Cardiac muscle cell (in vitro differentiated cells and primary cell): ENCODE results near the gene ZNF608. TPM values are rescaled to one million over a fixed set of nuclear protein-coding genes. Genes with fewer than 3 reads are reported as not detected.

Experiments used
- DNase-seq, 2 donors: peaks; one replicate each; pipeline versions ENCODE4 v3.0.0 to v3.0.0-alpha.2; 2010 to 2017; ENCODE audit warnings: low read depth in 1 of 2, low spot score in 1 of 2
- H3K27ac ChIP-seq: fragments of 200-600 bp; sonication (generic); 2 replicates; pipeline ENCODE4 v1.5.1; 2016
- H3K27me3 ChIP-seq: fragments of 200-600 bp; sonication (generic); 2 replicates; pipeline ENCODE4 v1.6.0; 2016; ENCODE audit warnings: control low read depth
- H3K36me3 ChIP-seq: fragments of 200-600 bp; sonication (generic); 2 replicates; pipeline ENCODE4 v1.5.1; 2016; ENCODE audit warnings: control low read depth
- H3K4me1 ChIP-seq: fragments of 200-600 bp; sonication (generic); 2 replicates; pipeline ENCODE4 v1.8.1; 2017; ENCODE audit warnings: low read depth, mild to moderate bottlenecking, mixed run types
- H3K4me3 ChIP-seq: fragments of 200-600 bp; sonication (generic); 2 replicates; pipeline ENCODE4 v1.5.1; 2016; ENCODE audit warnings: mild to moderate bottlenecking
- H3K9me3 ChIP-seq: fragments of 200-600 bp; sonication (generic); 2 replicates; pipeline ENCODE4 v1.5.1; 2017; ENCODE audit warnings: low read depth, mild to moderate bottlenecking, control low read depth
- CTCF ChIP-seq: IDR thresholded peaks from 2 replicates; pipeline ENCODE4 v1.5.1; 2012; ENCODE audit warnings: low read depth, mild to moderate bottlenecking, low read length
- polyA plus RNA-seq: library from polyadenylated mRNA; unstranded; fragments of >200 nt; fragmentation: Nextera tagmentation; extraction: Ambion mirVana; gene quantifications from 2 replicates; pipeline ENCODE4 v1.2.1, GENCODE V29; 2016
- total RNA-seq: library from RNA; depleted of rRNA; stranded (reverse); fragments of >200 nt; gene quantifications from 2 replicates; pipeline ENCODE4 v1.2.3, GENCODE V29; 2016

Gene ZNF608
- total and polyA plus RNA-seq, 2 experiments from 2014 or later: 39.9 to 115 TPM

GRCh38 chr5:124738681-124739633 is 7.5 kb downstream of the ZNF608 start:
- H3K4me3 ChIP-seq: peak overlapping the region; percentile 97
- peak in 1 of 2 donors; percentile 55 for DNase-seq

GRCh38 chr5:124737651-124738050 is 8.8 kb downstream of the ZNF608 start:
- Histone ChIP-seq H3K9me3 (no peaks in the 10 kb centered on the region), H3K36me3 (no peaks in the 10 kb centered on the region), H3K27me3 (no peaks in the 10 kb centered on the region), H3K4me3 (no peak overlapping the region), H3K27ac (peak overlapping the region; percentile 98), H3K4me1 (peaks cover 95% of the 10 kb centered on the region)
- DNase-seq: no peak
- TF ChIP-seq CTCF: no peak

More at GRCh38 chr5:124738681-124739633, 7.5 kb downstream of the ZNF608 start:
- TF ChIP-seq CTCF: no peak
- Histone ChIP-seq H3K9me3 (no peaks in the 10 kb centered on the region), H3K27ac (peak overlapping the region; percentile 98), H3K27me3 (no peaks in the 10 kb centered on the region), H3K36me3 (no peaks in the 10 kb centered on the region), H3K4me1 (peaks cover 82% of the 10 kb centered on the region)

DNA sequence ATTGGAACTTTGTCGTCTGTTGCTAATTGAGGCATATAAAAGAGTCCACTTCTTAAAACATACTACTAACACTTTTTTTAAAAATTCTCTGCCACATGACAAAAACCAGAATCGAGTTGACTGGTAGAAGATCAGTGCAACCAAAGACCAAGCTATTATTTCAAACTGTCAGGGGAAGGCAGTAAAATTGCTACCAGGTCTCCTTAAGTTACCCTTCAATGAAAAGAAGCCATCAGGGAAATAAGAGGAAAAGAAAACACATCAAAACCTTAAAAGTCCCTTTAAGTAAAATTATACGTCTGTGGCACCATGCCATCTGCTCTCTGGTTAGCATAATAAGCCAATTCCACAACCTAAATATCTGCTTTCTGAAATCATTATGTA is 9.6 kb downstream of the ZNF608 start:
- Histone ChIP-seq H3K27ac (peak overlapping the region; percentile 98), H3K9me3 (no peaks in the 10 kb centered on the region), H3K4me3 (no peak overlapping the region)

DNA sequence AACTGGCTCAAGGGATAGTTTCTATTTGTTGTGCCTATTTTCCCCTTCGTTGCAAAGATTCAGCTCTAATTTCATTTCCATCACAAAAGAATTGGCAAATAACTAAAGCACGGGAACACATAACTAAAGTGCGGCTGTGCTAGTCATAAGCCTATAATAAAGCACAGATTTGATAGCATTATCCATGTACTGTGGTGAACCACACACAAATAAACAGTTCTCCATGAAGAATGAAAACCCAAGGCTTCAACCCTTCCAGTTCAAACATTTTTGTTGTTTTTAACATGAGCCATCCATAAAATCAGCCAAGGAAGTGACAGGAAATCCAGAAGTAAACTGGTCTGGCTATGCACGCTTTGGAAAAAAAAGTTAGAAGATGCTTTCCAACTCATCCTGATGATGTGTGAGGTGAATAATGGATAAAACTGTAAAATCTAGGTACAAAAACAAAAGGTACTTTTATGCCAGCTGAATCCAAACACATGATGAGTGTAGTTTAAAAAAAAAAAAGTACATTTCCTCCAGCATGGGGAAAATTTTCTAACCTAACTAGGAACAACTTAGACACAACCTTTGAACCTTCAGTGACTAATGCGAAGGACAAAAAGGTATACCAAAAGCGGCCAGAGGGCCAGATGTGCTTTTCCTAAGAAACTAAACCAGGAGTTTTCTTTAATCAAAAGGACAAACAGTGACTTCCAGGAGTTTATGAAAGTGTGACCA is 10.2 kb downstream of the ZNF608 start:
- peaks cover 91% of the 10 kb centered on the region for H3K4me1 ChIP-seq
- H3K36me3 ChIP-seq: no peaks in the 10 kb centered on the region
- H3K27ac ChIP-seq: peak overlapping the region; percentile 98
- TF ChIP-seq CTCF: no peak
- no peaks in the 10 kb centered on the region for H3K9me3 ChIP-seq
- peak in 1 of 2 donors; percentile 33 for DNase-seq
- peak overlapping the region; percentile 1 for H3K4me3 ChIP-seq
- H3K27me3 ChIP-seq: no peaks in the 10 kb centered on the region

More for the DNA sequence above, 9.6 kb downstream of the ZNF608 start:
- TF ChIP-seq CTCF: no peak
- Histone ChIP-seq H3K27me3 (no peaks in the 10 kb centered on the region), H3K36me3 (no peaks in the 10 kb centered on the region), H3K4me1 (peaks cover 96% of the 10 kb centered on the region)
- no peak for DNase-seq

DNA sequence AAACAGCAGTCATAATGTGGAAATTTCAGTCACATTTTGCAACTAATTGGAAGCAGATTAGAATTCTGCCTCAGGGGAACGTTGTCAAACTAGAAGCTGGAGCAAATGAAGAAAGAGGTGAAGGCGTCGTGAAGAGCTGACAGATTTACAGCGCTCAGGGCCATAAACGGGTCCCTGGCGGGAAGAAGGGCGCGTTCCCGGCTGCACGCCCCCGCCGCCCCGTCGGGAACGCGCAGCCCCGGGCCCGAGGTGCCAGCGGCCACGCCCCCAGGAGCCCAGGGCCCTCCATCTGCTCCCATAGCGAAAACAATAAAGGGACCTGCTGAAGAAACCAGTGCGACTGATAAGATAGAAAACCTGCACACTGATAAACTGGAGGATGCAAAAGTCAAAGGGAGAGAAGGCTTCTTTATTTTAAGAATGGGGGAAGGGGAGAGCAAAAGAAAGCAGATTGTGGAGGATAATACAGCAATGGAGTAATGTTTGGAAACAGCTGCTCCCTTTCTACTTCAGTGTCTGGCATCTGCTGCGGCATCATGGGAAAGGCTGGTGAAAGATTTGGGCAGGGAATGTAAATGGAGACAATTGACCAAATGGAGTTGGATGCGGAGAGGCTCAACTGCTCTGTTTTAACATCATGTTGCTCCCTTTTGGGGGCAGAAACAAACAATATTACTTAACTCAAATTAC is 11.1 kb downstream of the ZNF608 start:
- H3K27me3 ChIP-seq: no peaks in the 10 kb centered on the region
- no peaks in the 10 kb centered on the region for H3K9me3 ChIP-seq
- H3K4me1 ChIP-seq: peaks cover 89% of the 10 kb centered on the region
- H3K27ac ChIP-seq: peak overlapping the region; percentile 98
- peak overlapping the region; percentile 4 for H3K4me3 ChIP-seq
- no peaks in the 10 kb centered on the region for H3K36me3 ChIP-seq
- peak; percentile 55 to 80 for DNase-seq
- no peak for TF ChIP-seq CTCF
